B cell (primary cell): ENCODE results near the gene ARHGEF17. TPM values are rescaled to one million over a fixed set of nuclear protein-coding genes. Genes with fewer than 3 reads are reported as not detected.

Experiments
- ATAC-seq: fragments of 200-7000 bp; cut with Tn5 transposase; one replicate; pipeline ENCODE4 v1.10.0; 2021; ENCODE audit warnings: low read depth, mild to moderate bottlenecking, moderate number of reproducible peaks, moderate library complexity
- CTCF ChIA-PET: fragments of 350-600 bp; sonication (Branson Sonifier 250); formaldehyde crosslinking; loops from one replicate; lab custom pipeline; 2021; ENCODE audit warnings: antibody characterized with exemption, inconsistent platforms; lab: Charles Lee
- POLR2A ChIA-PET: fragments of 350-600 bp; sonication (Branson Sonifier 250); formaldehyde crosslinking; loops from one replicate; lab custom pipeline; 2021; ENCODE audit warnings: antibody characterized with exemption; lab: Charles Lee
- DNase-seq: peaks from one replicate; pipeline ENCODE4 v3.0.0; 2013
- H2AFZ ChIP-seq: 2 replicates; pipeline ENCODE4 v1.6.1; 2012; ENCODE audit warnings: mild to moderate bottlenecking, low read depth, low read length; ENCODE audit not compliant: insufficient read depth, poor library complexity, severe bottlenecking
- H3K27ac ChIP-seq, 2 donors: 1 replicate in 1 of 2; 2 replicates in 1 of 2; pipeline ENCODE4 v1.5.1; 2012 to 2013; ENCODE audit warnings: low read length in 2 of 2, mild to moderate bottlenecking in 2 of 2, moderate library complexity in 1 of 2
- H3K27me3 ChIP-seq, 4 experiments: fragments of 200-600 bp in 1 of 4; sonication (generic) in 1 of 4; replicated peaks in 1 of 4; 1 replicate in 2 of 4; 2 replicates in 2 of 4; pipeline versions ENCODE4 v1.6.1 to v1.7.0; 2013 to 2016; ENCODE audit warnings: low read length in 3 of 4, mild to moderate bottlenecking in 2 of 4, mixed read lengths in 1 of 4, moderate library complexity in 1 of 4; ENCODE audit not compliant: insufficient read depth in 4 of 4, control insufficient read depth in 3 of 4; ENCODE audit errors: control extremely low read depth in 1 of 4
- H3K36me3 ChIP-seq, 2 experiments: replicated peaks in 1 of 2; 1 replicate in 1 of 2; 2 replicates in 1 of 2; pipeline versions ENCODE4 v1.6.1 to v1.7.1; 2013; ENCODE audit warnings: low read length in 1 of 2; ENCODE audit not compliant: insufficient read depth in 2 of 2, control insufficient read depth in 1 of 2; ENCODE audit errors: control extremely low read depth in 1 of 2, extremely low read depth in 1 of 2
- H3K4me1 ChIP-seq, 2 donors: fragments of 200-600 bp in 1 of 2; sonication (generic) in 1 of 2; 1 replicate in 1 of 2; 2 replicates in 1 of 2; pipeline versions ENCODE4 v1.5.1 to v1.6.1; 2013 to 2017; ENCODE audit warnings: low read length in 2 of 2; ENCODE audit not compliant: control insufficient read depth in 2 of 2, insufficient read depth in 2 of 2
- H3K4me2 ChIP-seq: replicated peaks from 2 replicates; pipeline ENCODE3; 2012; ENCODE audit warnings: mild to moderate bottlenecking, low read depth, low read length; ENCODE audit not compliant: poor library complexity, severe bottlenecking
- H3K4me3 ChIP-seq, 5 experiments: fragments of 200-600 bp in 1 of 5; sonication (generic) in 1 of 5; 1 replicate in 3 of 5; 2 replicates in 2 of 5; pipeline versions ENCODE4 v1.5.1 to v1.7.0; 2011 to 2016; ENCODE audit warnings: low read length in 4 of 5, mild to moderate bottlenecking in 4 of 5, low read depth in 2 of 5, control low read depth in 1 of 5, moderate library complexity in 1 of 5; ENCODE audit not compliant: insufficient read depth in 1 of 5; ENCODE audit errors: control extremely low read depth in 1 of 5, extremely low read depth in 1 of 5
- H3K79me2 ChIP-seq: fragments of 200-600 bp; sonication (generic); one replicate; pipeline ENCODE4 v1.6.0; 2016; ENCODE audit warnings: low read length; ENCODE audit not compliant: control insufficient read depth, insufficient read depth
- H3K9ac ChIP-seq: fragments of 200-600 bp; sonication (generic); 2 replicates; pipeline ENCODE4 v1.6.1; 2017; ENCODE audit warnings: mild to moderate bottlenecking, low read length, moderate library complexity
- H3K9me3 ChIP-seq, 3 donors: one replicate each; pipeline versions ENCODE4 v1.6.1 to v1.7.1; 2013; ENCODE audit warnings: low read length in 2 of 3; ENCODE audit not compliant: control insufficient read depth in 2 of 3, insufficient read depth in 1 of 3; ENCODE audit errors: control extremely low read depth in 1 of 3
- H4K20me1 ChIP-seq: 2 replicates; pipeline ENCODE4 v1.6.0; 2012; ENCODE audit warnings: mild to moderate bottlenecking, low read length; ENCODE audit not compliant: insufficient read depth, control insufficient read depth, poor library complexity, severe bottlenecking
- H3K27ac Mint-ChIP-seq: one replicate; pipeline ENCODE4 v1.8.0; 2021; ENCODE audit warnings: mixed read lengths
- H3K27me3 Mint-ChIP-seq: one replicate; pipeline ENCODE4 v1.8.0; 2021; ENCODE audit warnings: mixed read lengths
- H3K4me1 Mint-ChIP-seq: one replicate; pipeline ENCODE4 v1.8.0; 2021; ENCODE audit warnings: mixed read lengths
- H3K4me3 Mint-ChIP-seq: one replicate; pipeline ENCODE4 v1.8.0; 2021; ENCODE audit warnings: mixed read lengths
- H3K9me3 Mint-ChIP-seq: one replicate; pipeline ENCODE4 v1.8.0; 2022; ENCODE audit warnings: mixed read lengths; ENCODE audit not compliant: insufficient read depth
- EZH2 ChIP-seq: IDR thresholded peaks from 2 replicates; pipeline ENCODE4 v1.6.1; 2012; ENCODE audit warnings: borderline replicate concordance, low read depth, mild to moderate bottlenecking, moderate library complexity, low read length; ENCODE audit not compliant: insufficient read depth, poor library complexity, severe bottlenecking
- WGBS: methylation state at CpG from one replicate; pipeline ENCODE4 v1.1.5; 2013; ENCODE audit warnings: missing lambda C conversion rate; ENCODE audit not compliant: insufficient coverage; 5-methylcytosine and 5-hydroxymethylcytosine counted together
- intact Hi-C: fragments of 100-400 bp; cut with micrococcal nuclease; formaldehyde crosslinking; loops from one replicate; pipeline ENCODE4 v1.10.0; 2022
- polyA plus RNA-seq: library from polyadenylated mRNA; depleted of rRNA; stranded (reverse); fragments of >200 nt; gene quantifications from 2 replicates; pipeline ENCODE4 v1.2.3, GENCODE V29; 2012
- total RNA-seq, 2 donors: library from RNA; stranded (reverse); fragments of 120-200 nt in 1 of 2; gene quantifications; 1 replicate in 1 of 2; 2 replicates in 1 of 2; pipeline versions ENCODE4 v1.2.3 to v1.2.4, GENCODE V29; 2013 to 2022
- TF ChIP-seq, protein P1 (sequence below): fragments of 200-600 bp; IDR thresholded peaks from one replicate; pipeline ENCODE4 v1.8.0; 2022; ENCODE audit warnings: antibody characterized with exemption, mild to moderate bottlenecking

The ARHGEF17 gene
- total and polyA plus RNA-seq, 2 donors (not counting 1 experiment from before 2014, with no cell fraction given): 0.05 TPM; not detected in 1

- intact Hi-C loops: loop anchor here (5.0 kb wide), 1 partner anchor 652 kb away; no protein-coding TSS in a partner anchor
- peaks cover 82% of the 10 kb centered on the region for H3K79me2 ChIP-seq
- peak overlapping the region; percentile 98 for H3K27ac ChIP-seq
- no peak overlapping the region for H2AFZ ChIP-seq
- peaks cover 76% of the 10 kb centered on the region for H3K4me1 Mint-ChIP-seq
- POLR2A ChIA-PET: interaction anchor here (0.5 to 1.7 kb wide), 3 partner anchors 10 to 237 kb away, joined by 3 to 5 read pairs (median 5); no protein-coding TSS in a partner anchor
- peaks cover 65 to 81% of the 10 kb centered on the region in 2 donors for H3K4me1 ChIP-seq
- no peak overlapping the region for H3K4me3 ChIP-seq
- H3K27ac Mint-ChIP-seq: peak overlapping the region; percentile 99
- H3K4me2 ChIP-seq: peak overlapping the region; percentile 89
- no peaks in the 10 kb centered on the region for H3K9me3 ChIP-seq
- H4K20me1 ChIP-seq: peaks cover 61% of the 10 kb centered on the region
- 83% methylated on average over 6 of the region's 6 CpGs for WGBS
- H3K27me3 Mint-ChIP-seq: no peaks in the 10 kb centered on the region
- no peaks in the 10 kb centered on the region for H3K9me3 Mint-ChIP-seq
- CTCF ChIA-PET: interaction anchor here (1.3 to 13.9 kb wide), 4 partner anchors 21 to 81 kb away, joined by 3 to 352 read pairs (median 158); partner anchors contain the start of genes ARHGEF17 and RELT
- peaks cover 0 to 49% of the 10 kb centered on the region in 2 experiments for H3K36me3 ChIP-seq
- H3K27me3 ChIP-seq: no peaks in the 10 kb centered on the region
- no peak for DNase-seq
- no peak overlapping the region for H3K9ac ChIP-seq
- ATAC-seq: no peak
- TF ChIP-seq EZH2: no peak
- TF ChIP-seq, protein P1, sequence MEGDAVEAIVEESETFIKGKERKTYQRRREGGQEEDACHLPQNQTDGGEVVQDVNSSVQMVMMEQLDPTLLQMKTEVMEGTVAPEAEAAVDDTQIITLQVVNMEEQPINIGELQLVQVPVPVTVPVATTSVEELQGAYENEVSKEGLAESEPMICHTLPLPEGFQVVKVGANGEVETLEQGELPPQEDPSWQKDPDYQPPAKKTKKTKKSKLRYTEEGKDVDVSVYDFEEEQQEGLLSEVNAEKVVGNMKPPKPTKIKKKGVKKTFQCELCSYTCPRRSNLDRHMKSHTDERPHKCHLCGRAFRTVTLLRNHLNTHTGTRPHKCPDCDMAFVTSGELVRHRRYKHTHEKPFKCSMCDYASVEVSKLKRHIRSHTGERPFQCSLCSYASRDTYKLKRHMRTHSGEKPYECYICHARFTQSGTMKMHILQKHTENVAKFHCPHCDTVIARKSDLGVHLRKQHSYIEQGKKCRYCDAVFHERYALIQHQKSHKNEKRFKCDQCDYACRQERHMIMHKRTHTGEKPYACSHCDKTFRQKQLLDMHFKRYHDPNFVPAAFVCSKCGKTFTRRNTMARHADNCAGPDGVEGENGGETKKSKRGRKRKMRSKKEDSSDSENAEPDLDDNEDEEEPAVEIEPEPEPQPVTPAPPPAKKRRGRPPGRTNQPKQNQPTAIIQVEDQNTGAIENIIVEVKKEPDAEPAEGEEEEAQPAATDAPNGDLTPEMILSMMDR: no peak
- H3K4me3 Mint-ChIP-seq: peak overlapping the region; percentile 100
Measured at GRCh38 chr11:73389134-73389525, 81.1 kb downstream of the ARHGEF17 start.

GRCh38 chr11:73389916-73390315 lies 81.8 kb downstream of the ARHGEF17 start:
- Histone ChIP-seq H4K20me1 (peaks cover 69% of the 10 kb centered on the region), H2AFZ (no peak overlapping the region), H3K27me3 (no peaks in the 10 kb centered on the region), H3K27ac (peak overlapping the region; percentile 25 to 98), H3K36me3 (peaks cover 0 to 54% of the 10 kb centered on the region in 2 experiments), H3K4me1 (peaks cover 57 to 74% of the 10 kb centered on the region in 2 donors), H3K9me3 (no peaks in the 10 kb centered on the region), H3K9ac (no peak overlapping the region), H3K79me2 (peaks cover 87% of the 10 kb centered on the region), H3K4me3 (no peak overlapping the region), H3K4me2 (peak overlapping the region; percentile 89)
- Mint-ChIP-seq H3K27ac (peak overlapping the region; percentile 99), H3K27me3 (no peaks in the 10 kb centered on the region), H3K9me3 (no peaks in the 10 kb centered on the region), H3K4me1 (peaks cover 68% of the 10 kb centered on the region), H3K4me3 (peak overlapping the region; percentile 45)
- ATAC-seq: no peak
- CTCF ChIA-PET: interaction anchor here (9.1 to 13.9 kb wide), 2 partner anchors 21 to 39 kb away, joined by 311 to 352 read pairs; partner anchors contain the start of gene RELT
- intact Hi-C loops: loop anchor here (5.0 kb wide), 1 partner anchor 653 kb away; no protein-coding TSS in a partner anchor
- no peak for DNase-seq
- POLR2A ChIA-PET: interaction anchor here (1.0 to 1.7 kb wide), 2 partner anchors 11 to 12 kb away, joined by 5 read pairs; no protein-coding TSS in a partner anchor
- WGBS: 68% methylated on average over 7 of the region's 7 CpGs
- TF ChIP-seq, protein P1: no peak
- no peak for TF ChIP-seq EZH2
